8988T (cell line): ENCODE results near the gene CD200R1.

Source experiments
- DNase-seq: peaks from one replicate; pipeline ENCODE4 v3.0.0; 2011

CD200R1 gene

DNA sequence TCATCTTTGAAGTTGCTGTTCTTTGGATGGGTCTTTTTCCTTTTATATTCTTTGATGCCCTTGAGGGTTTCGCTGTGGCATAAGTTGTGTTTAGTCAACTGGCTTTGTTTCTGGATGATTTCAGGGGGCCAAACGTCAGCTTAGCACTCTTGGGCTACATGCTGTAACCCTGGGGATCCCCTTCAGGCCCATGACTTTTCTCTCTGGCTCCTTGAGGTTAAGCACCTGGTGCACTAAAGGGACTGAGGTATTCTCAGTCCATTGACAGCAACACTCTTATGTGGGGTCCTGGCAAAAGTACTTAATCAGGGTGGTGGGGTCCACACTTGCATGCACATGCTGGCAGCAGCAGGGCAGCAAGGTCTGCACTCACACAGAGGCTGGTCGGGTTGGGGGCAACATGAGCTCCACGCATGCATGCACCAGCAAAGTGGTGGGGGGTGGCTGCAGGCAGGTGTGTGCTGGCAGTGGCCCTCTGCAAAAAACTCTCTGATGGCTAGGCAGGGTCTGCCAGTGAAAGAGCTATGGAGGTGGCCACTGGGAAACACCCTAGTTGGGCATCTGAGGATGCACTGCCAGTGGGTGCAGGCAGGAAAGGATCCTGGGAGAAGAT lies 90.1 kb downstream of the CD200R1 start:
- DNase-seq = no peak

- no peak for DNase-seq
Observed at GRCh38 chr3:112881891-112882290, 93.0 kb downstream of the CD200R1 start.

DNA sequence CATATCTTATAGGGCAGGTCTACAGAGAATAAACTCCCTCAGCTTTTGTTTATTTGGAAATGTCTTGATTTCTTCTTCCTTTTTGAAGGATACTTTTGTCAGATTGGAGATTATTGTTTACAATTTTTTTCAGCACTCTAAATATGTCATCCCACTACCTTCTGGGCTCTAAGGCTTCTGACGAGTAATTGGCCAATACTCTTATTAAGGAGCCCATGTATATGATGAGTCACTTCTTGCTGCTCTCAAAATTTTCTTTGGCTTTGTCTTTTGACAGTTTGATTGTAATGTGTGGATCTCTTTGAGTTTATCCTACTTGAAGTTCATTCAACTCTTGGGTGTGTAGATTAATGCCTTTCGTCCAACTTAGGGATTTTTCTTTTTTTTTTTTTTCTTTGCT lies 99.3 kb downstream of the CD200R1 start:
- no peak for DNase-seq

GRCh38 chr3:112874725-112875124 lies 100.2 kb downstream of the CD200R1 start:
- DNase-seq = no peak

- no peak for DNase-seq
Observed at GRCh38 chr3:112873632-112874031, 101.3 kb downstream of the CD200R1 start.

DNA sequence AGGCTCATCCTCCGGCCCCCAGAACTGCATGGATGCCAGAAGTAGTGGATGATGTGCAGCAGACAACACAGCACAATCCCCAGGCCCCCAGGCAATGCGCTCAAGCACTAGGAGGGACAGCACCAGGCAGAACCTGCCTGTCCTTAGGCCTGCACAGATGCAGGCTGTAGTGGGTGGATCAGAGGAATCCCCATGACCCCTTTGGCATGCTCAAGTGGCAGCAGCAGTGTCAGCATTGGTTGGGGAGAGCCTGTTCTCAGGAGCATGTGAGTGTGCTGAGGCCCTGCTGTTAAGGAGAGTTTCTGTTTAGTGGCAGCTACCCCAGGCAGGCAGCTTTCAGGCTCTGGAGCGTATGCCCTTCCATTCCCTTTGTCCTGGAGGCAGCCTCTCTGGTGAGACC lies 103.2 kb downstream of the CD200R1 start:
- DNase-seq = no peak
